ENCODE data around the gene GPR157. TPM values are rescaled to one million over a fixed set of nuclear protein-coding genes. Genes with fewer than 3 reads are reported as not detected.

GPR157 gene
- total RNA-seq, 1 donor from 2014 or later: 49.0 TPM

GRCh38 chr1:9051379-9051778 lies 77.5 kb downstream of the GPR157 start:
- ATAC-seq: no peak
- no peak for DNase-seq (ENCODE audit: missing footprints)
- intact Hi-C loops (cut with DNase I): no loop called here

GRCh38 chr1:9050803-9051202 lies 78.1 kb downstream of the GPR157 start:
- intact Hi-C loops (cut with DNase I): no loop called here
- no peak for DNase-seq (ENCODE audit: missing footprints)
- no peak for ATAC-seq

Other genes starting within 250 kb of the GPR157 start
- gene CA6, start 183.2 kb downstream of the GPR157 start, total RNA-seq: 0.19 TPM
- gene SLC2A7, start 102.7 kb downstream of the GPR157 start, total RNA-seq: not detected
- 3.6 TPM for gene SLC2A5, start 59.5 kb downstream of the GPR157 start, total RNA-seq
- 18.7 TPM for gene H6PD, start 105.7 kb upstream of the GPR157 start, total RNA-seq
- 16.5 TPM for gene SPSB1, start 163.8 kb upstream of the GPR157 start, total RNA-seq